ENCODE results near the gene EEF2KMT. TPM values are rescaled to one million over a fixed set of nuclear protein-coding genes. Genes with fewer than 3 reads are reported as not detected.

The EEF2KMT gene
- total RNA-seq, 8 experiments from 2014 or later: 6.7 to 29.8 (median 14.1) TPM

- ATAC-seq (replicated peaks in 6 of 8): peak in 2 of 8 experiments; percentile 20 to 31
- Histone ChIP-seq H3K4me1 (replicated peaks in 1 of 2) (no peaks in the 10 kb centered on the region), H3K4me3 (no peak overlapping the region), H3K27ac (no peak overlapping the region)
- 20 to 100% (median 60%) methylated on average over 1 to 10 of the region's 14 CpGs; no CpG with 5 or more reads in 1 of the 10 experiments for WGBS, 10 experiments
- in situ Hi-C loops (cut with MboI; ENCODE audit: low pct_unique_long_range_greater_than_20kb in 2 of 9, low sequenced_read_pairs in 9 of 9, unreplicated experiment in 9 of 9): no loop called here
Measured at GRCh38 chr16:5042574-5043171, 54.9 kb downstream of the EEF2KMT start.

- no peak for ATAC-seq (replicated peaks in 6 of 8)
- 57 to 100% (median 73%) methylated on average over 2 to 11 of the region's 12 CpGs; no CpG with 5 or more reads in 1 of the 10 experiments for WGBS, 10 experiments
- in situ Hi-C loops (cut with MboI; ENCODE audit: low pct_unique_long_range_greater_than_20kb in 2 of 9, low sequenced_read_pairs in 9 of 9, unreplicated experiment in 9 of 9): no loop called here
- H3K4me3 ChIP-seq: no peak overlapping the region
- no peaks in the 10 kb centered on the region for H3K4me1 ChIP-seq (replicated peaks in 1 of 2)
- no peak overlapping the region for H3K27ac ChIP-seq
Measured at GRCh38 chr16:5041600-5042133, 55.9 kb downstream of the EEF2KMT start.

GRCh38 chr16:5040451-5040850 lies 57.1 kb downstream of the EEF2KMT start:
- no peak for ATAC-seq (replicated peaks in 6 of 8)
- H3K27ac ChIP-seq: no peak overlapping the region
- H3K4me3 ChIP-seq: no peak overlapping the region
- peaks cover 0 to under 1% of the 10 kb centered on the region in 2 donors for H3K4me1 ChIP-seq (replicated peaks in 1 of 2)
- in situ Hi-C loops (cut with MboI; ENCODE audit: low pct_unique_long_range_greater_than_20kb in 2 of 9, low sequenced_read_pairs in 9 of 9, unreplicated experiment in 9 of 9): no loop called here
- WGBS, 10 experiments: 48 to 100% (median 78%) methylated on average over 1 to 6 of the region's 7 CpGs; no CpG with 5 or more reads in 2 of the 10 experiments

- peaks cover 7 to 15% of the 10 kb centered on the region in 2 donors for H3K4me1 ChIP-seq (replicated peaks in 1 of 2)
- WGBS, 10 experiments: 20 to 100% (median 64%) methylated on average over 1 to 10 of the region's 12 CpGs
- in situ Hi-C loops (cut with MboI; ENCODE audit: low pct_unique_long_range_greater_than_20kb in 2 of 9, low sequenced_read_pairs in 9 of 9, unreplicated experiment in 9 of 9): no loop called here
- peak in 1 of 8 experiments; percentile 13 for ATAC-seq (replicated peaks in 6 of 8)
- no peak overlapping the region for H3K27ac ChIP-seq
- no peak overlapping the region for H3K4me3 ChIP-seq
Measured at GRCh38 chr16:5036228-5037156, 61.1 kb downstream of the EEF2KMT start.

- no peak for ATAC-seq (replicated peaks in 6 of 8)
- Histone ChIP-seq H3K4me1 (replicated peaks in 1 of 2) (peaks cover 7 to 15% of the 10 kb centered on the region in 2 donors), H3K4me3 (no peak overlapping the region), H3K27ac (no peak overlapping the region)
- 0 to 100% (median 85%) methylated on average over 1 of the region's 1 CpG; no CpG with 5 or more reads in 6 of the 10 experiments for WGBS, 10 experiments
- in situ Hi-C loops (cut with MboI; ENCODE audit: low pct_unique_long_range_greater_than_20kb in 2 of 9, low sequenced_read_pairs in 9 of 9, unreplicated experiment in 9 of 9): no loop called here
Measured at GRCh38 chr16:5035909-5036227, 61.7 kb downstream of the EEF2KMT start.

Other genes starting within 250 kb of the EEF2KMT start
- 100 to 1,000 TPM in 1 of 8 experiments, 10 to 100 TPM in 2, 1 to 10 TPM in 4, under 1 TPM in 1; 0.92 to 357 (median 3.6) TPM for gene PPL, start 160.6 kb downstream of the EEF2KMT start, total RNA-seq
- 1 to 10 TPM in 4 of 8 experiments, under 1 TPM in 4; 0.04 to 2.0 (median 1.0) TPM for gene SEC14L5, start 139.5 kb downstream of the EEF2KMT start, total RNA-seq
- 10 to 100 TPM in 3 of 8 experiments, 1 to 10 TPM in 5; 1.5 to 18.7 (median 6.5) TPM for gene NAGPA, start 63.9 kb downstream of the EEF2KMT start, total RNA-seq
- gene C16orf89, start 31.8 kb downstream of the EEF2KMT start, total RNA-seq: 10 to 100 TPM in 1 of 8 experiments, 1 to 10 TPM in 4, under 1 TPM in 3; 0.33 to 34.3 (median 1.7) TPM
- gene ALG1, start 26.0 kb downstream of the EEF2KMT start, total RNA-seq: 10 to 100 TPM in 7 of 8 experiments, 1 to 10 TPM in 1; 6.6 to 43.8 (median 18.4) TPM